ENCODE measurements around the gene OR10Z1.

- TF ChIP-seq, protein P1, sequence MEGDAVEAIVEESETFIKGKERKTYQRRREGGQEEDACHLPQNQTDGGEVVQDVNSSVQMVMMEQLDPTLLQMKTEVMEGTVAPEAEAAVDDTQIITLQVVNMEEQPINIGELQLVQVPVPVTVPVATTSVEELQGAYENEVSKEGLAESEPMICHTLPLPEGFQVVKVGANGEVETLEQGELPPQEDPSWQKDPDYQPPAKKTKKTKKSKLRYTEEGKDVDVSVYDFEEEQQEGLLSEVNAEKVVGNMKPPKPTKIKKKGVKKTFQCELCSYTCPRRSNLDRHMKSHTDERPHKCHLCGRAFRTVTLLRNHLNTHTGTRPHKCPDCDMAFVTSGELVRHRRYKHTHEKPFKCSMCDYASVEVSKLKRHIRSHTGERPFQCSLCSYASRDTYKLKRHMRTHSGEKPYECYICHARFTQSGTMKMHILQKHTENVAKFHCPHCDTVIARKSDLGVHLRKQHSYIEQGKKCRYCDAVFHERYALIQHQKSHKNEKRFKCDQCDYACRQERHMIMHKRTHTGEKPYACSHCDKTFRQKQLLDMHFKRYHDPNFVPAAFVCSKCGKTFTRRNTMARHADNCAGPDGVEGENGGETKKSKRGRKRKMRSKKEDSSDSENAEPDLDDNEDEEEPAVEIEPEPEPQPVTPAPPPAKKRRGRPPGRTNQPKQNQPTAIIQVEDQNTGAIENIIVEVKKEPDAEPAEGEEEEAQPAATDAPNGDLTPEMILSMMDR (IDR thresholded peaks at IDR 0.05), result no peak
- TF ChIP-seq POLR2AphosphoS5 (IDR thresholded peaks at IDR 0.05), result no peak
Observed at GRCh38 chr1:158613764-158614163, 8.7 kb downstream of the OR10Z1 start.

Measured in stomach (tissue), 4 donors.